Activated naive CD4-positive, alpha-beta T cell treated with anti-CD3 and anti-CD28 coated beads, Interleukin-2, amount 50 U/mL, for 24 hours (primary cell): ENCODE data around the gene TRIM71.

Experiments used
- H3K27ac Mint-ChIP-seq: one replicate; pipeline ENCODE4 v1.8.0; 2021; ENCODE audit warnings: mild to moderate bottlenecking, mixed read lengths
- H3K27me3 Mint-ChIP-seq: one replicate; pipeline ENCODE4 v1.8.0; 2021; ENCODE audit warnings: mixed read lengths
- H3K36me3 Mint-ChIP-seq: one replicate; pipeline ENCODE4 v1.8.0; 2021; ENCODE audit warnings: mixed read lengths
- H3K4me1 Mint-ChIP-seq: one replicate; pipeline ENCODE4 v1.8.0; 2021; ENCODE audit warnings: mixed read lengths
- H3K4me3 Mint-ChIP-seq: one replicate; pipeline ENCODE4 v1.8.0; 2021; ENCODE audit warnings: mild to moderate bottlenecking, mixed read lengths
- H3K9me3 Mint-ChIP-seq: one replicate; pipeline ENCODE4 v1.8.0; 2021; ENCODE audit warnings: mixed read lengths

Gene TRIM71

GRCh38 chr3:32883817-32884216 lies 66.0 kb downstream of the TRIM71 start:
- H3K4me3 Mint-ChIP-seq, result no peak overlapping the region
- H3K36me3 Mint-ChIP-seq, result no peaks in the 10 kb centered on the region
- H3K27me3 Mint-ChIP-seq, result no peaks in the 10 kb centered on the region
- no peaks in the 10 kb centered on the region for H3K9me3 Mint-ChIP-seq
- peaks cover 14% of the 10 kb centered on the region for H3K4me1 Mint-ChIP-seq
- no peak overlapping the region for H3K27ac Mint-ChIP-seq

GRCh38 chr3:32884591-32884990 lies 66.8 kb downstream of the TRIM71 start:
- Mint-ChIP-seq H3K27ac (no peak overlapping the region), H3K27me3 (no peaks in the 10 kb centered on the region), H3K9me3 (no peaks in the 10 kb centered on the region), H3K36me3 (no peaks in the 10 kb centered on the region), H3K4me1 (peaks cover 14% of the 10 kb centered on the region), H3K4me3 (no peak overlapping the region)

GRCh38 chr3:32885283-32885901 lies 67.6 kb downstream of the TRIM71 start:
- Mint-ChIP-seq H3K27me3 (no peaks in the 10 kb centered on the region), H3K4me1 (peaks cover 14% of the 10 kb centered on the region), H3K9me3 (no peaks in the 10 kb centered on the region), H3K27ac (no peak overlapping the region), H3K4me3 (no peak overlapping the region), H3K36me3 (no peaks in the 10 kb centered on the region)

GRCh38 chr3:32886296-32886695 lies 68.5 kb downstream of the TRIM71 start:
- Mint-ChIP-seq H3K4me3 (no peak overlapping the region), H3K4me1 (peaks cover 14% of the 10 kb centered on the region), H3K27ac (no peak overlapping the region), H3K36me3 (no peaks in the 10 kb centered on the region), H3K27me3 (no peaks in the 10 kb centered on the region), H3K9me3 (no peaks in the 10 kb centered on the region)

GRCh38 chr3:32886911-32887310 lies 69.1 kb downstream of the TRIM71 start:
- peaks cover 11% of the 10 kb centered on the region for H3K4me1 Mint-ChIP-seq
- no peaks in the 10 kb centered on the region for H3K36me3 Mint-ChIP-seq
- no peak overlapping the region for H3K27ac Mint-ChIP-seq
- H3K27me3 Mint-ChIP-seq, result no peaks in the 10 kb centered on the region
- H3K4me3 Mint-ChIP-seq, result no peak overlapping the region
- no peaks in the 10 kb centered on the region for H3K9me3 Mint-ChIP-seq

- H3K36me3 Mint-ChIP-seq, result no peaks in the 10 kb centered on the region
- no peak overlapping the region for H3K4me3 Mint-ChIP-seq
- no peaks in the 10 kb centered on the region for H3K9me3 Mint-ChIP-seq
- H3K27ac Mint-ChIP-seq, result no peak overlapping the region
- no peaks in the 10 kb centered on the region for H3K27me3 Mint-ChIP-seq
- no peaks in the 10 kb centered on the region for H3K4me1 Mint-ChIP-seq
Measured at GRCh38 chr3:32888739-32889138, 70.9 kb downstream of the TRIM71 start.

- Mint-ChIP-seq H3K36me3 (no peaks in the 10 kb centered on the region), H3K4me1 (no peaks in the 10 kb centered on the region), H3K4me3 (no peak overlapping the region), H3K9me3 (no peaks in the 10 kb centered on the region), H3K27ac (no peak overlapping the region), H3K27me3 (peaks cover 2% of the 10 kb centered on the region)
Measured at GRCh38 chr3:32890420-32891276, 72.9 kb downstream of the TRIM71 start.

- H3K4me1 Mint-ChIP-seq, result no peaks in the 10 kb centered on the region
- H3K27ac Mint-ChIP-seq, result no peak overlapping the region
- peaks cover 2% of the 10 kb centered on the region for H3K27me3 Mint-ChIP-seq
- H3K36me3 Mint-ChIP-seq, result no peaks in the 10 kb centered on the region
- no peaks in the 10 kb centered on the region for H3K9me3 Mint-ChIP-seq
- H3K4me3 Mint-ChIP-seq, result no peak overlapping the region
Measured at GRCh38 chr3:32891365-32891764, 73.6 kb downstream of the TRIM71 start.

GRCh38 chr3:32892625-32893598 lies 75.1 kb downstream of the TRIM71 start:
- H3K4me1 Mint-ChIP-seq, result no peaks in the 10 kb centered on the region
- no peak overlapping the region for H3K27ac Mint-ChIP-seq
- H3K4me3 Mint-ChIP-seq, result no peak overlapping the region
- no peaks in the 10 kb centered on the region for H3K36me3 Mint-ChIP-seq
- H3K27me3 Mint-ChIP-seq, result peaks cover 2% of the 10 kb centered on the region
- no peaks in the 10 kb centered on the region for H3K9me3 Mint-ChIP-seq

GRCh38 chr3:32894977-32895376 lies 77.2 kb downstream of the TRIM71 start:
- H3K27me3 Mint-ChIP-seq, result peaks cover 5% of the 10 kb centered on the region
- no peaks in the 10 kb centered on the region for H3K36me3 Mint-ChIP-seq

GRCh38 chr3:32895701-32896100 lies 77.9 kb downstream of the TRIM71 start:
- Mint-ChIP-seq H3K27ac (no peak overlapping the region), H3K4me1 (no peaks in the 10 kb centered on the region), H3K4me3 (no peak overlapping the region), H3K9me3 (no peaks in the 10 kb centered on the region), H3K36me3 (no peaks in the 10 kb centered on the region), H3K27me3 (peaks cover 5% of the 10 kb centered on the region)

More at GRCh38 chr3:32894977-32895376, 77.2 kb downstream of the TRIM71 start:
- H3K27ac Mint-ChIP-seq, result no peak overlapping the region
- H3K9me3 Mint-ChIP-seq, result no peaks in the 10 kb centered on the region
- no peak overlapping the region for H3K4me3 Mint-ChIP-seq
- H3K4me1 Mint-ChIP-seq, result no peaks in the 10 kb centered on the region

GRCh38 chr3:32896143-32896542 lies 78.3 kb downstream of the TRIM71 start:
- H3K4me1 Mint-ChIP-seq, result no peaks in the 10 kb centered on the region
- H3K27me3 Mint-ChIP-seq, result peaks cover 5% of the 10 kb centered on the region
- no peak overlapping the region for H3K4me3 Mint-ChIP-seq
- no peak overlapping the region for H3K27ac Mint-ChIP-seq
- H3K9me3 Mint-ChIP-seq, result no peaks in the 10 kb centered on the region
- no peaks in the 10 kb centered on the region for H3K36me3 Mint-ChIP-seq

GRCh38 chr3:32897001-32897601 lies 79.3 kb downstream of the TRIM71 start:
- Mint-ChIP-seq H3K27me3 (peaks cover 5% of the 10 kb centered on the region), H3K4me3 (no peak overlapping the region), H3K9me3 (no peaks in the 10 kb centered on the region), H3K4me1 (no peaks in the 10 kb centered on the region), H3K27ac (no peak overlapping the region), H3K36me3 (no peaks in the 10 kb centered on the region)

- Mint-ChIP-seq H3K9me3 (no peaks in the 10 kb centered on the region), H3K4me3 (no peak overlapping the region), H3K4me1 (no peaks in the 10 kb centered on the region), H3K36me3 (no peaks in the 10 kb centered on the region), H3K27ac (no peak overlapping the region), H3K27me3 (peaks cover 5% of the 10 kb centered on the region)
Measured at GRCh38 chr3:32897981-32898623, 80.3 kb downstream of the TRIM71 start.

GRCh38 chr3:32899265-32899664 lies 81.5 kb downstream of the TRIM71 start:
- Mint-ChIP-seq H3K9me3 (no peaks in the 10 kb centered on the region), H3K4me3 (no peak overlapping the region), H3K27ac (no peak overlapping the region), H3K27me3 (peaks cover 5% of the 10 kb centered on the region), H3K36me3 (no peaks in the 10 kb centered on the region), H3K4me1 (no peaks in the 10 kb centered on the region)
